ENCODE results near the gene CHMP2A.
"Not testable (repeated sequence)": the region's sequence is repeated elsewhere in the genome, so short reads cannot be mapped to it uniquely, and the experiment has no call there.

The CHMP2A gene

GRCh38 chr19:58553799-58554493 lies 959 bp downstream of the CHMP2A start:
- DNase-seq, result no peak

- no peak for DNase-seq
Observed at GRCh38 chr19:58552655-58553054, 2.2 kb downstream of the CHMP2A start.

GRCh38 chr19:58551577-58552471 lies 3.1 kb downstream of the CHMP2A start:
- DNase-seq, result no peak

DNA sequence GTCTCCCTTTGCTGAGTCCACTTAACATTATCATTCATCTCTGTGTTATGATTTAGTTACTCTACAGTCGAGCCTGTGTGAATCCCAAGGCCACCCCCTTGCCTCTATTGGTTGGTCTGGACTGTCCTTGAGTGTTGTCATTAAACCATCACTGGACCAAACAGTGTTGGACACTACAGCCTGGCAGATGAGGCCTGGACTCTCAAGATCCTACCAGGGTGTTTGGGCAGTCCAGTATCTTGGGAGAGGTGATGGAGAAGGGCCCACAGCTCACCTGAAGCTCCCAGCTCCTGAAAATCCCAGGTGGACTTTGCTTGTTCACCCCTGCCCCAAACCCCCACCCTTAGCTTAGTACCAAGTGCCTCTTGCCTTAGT lies 3.8 kb downstream of the CHMP2A start:
- DNase-seq, result no peak

DNA sequence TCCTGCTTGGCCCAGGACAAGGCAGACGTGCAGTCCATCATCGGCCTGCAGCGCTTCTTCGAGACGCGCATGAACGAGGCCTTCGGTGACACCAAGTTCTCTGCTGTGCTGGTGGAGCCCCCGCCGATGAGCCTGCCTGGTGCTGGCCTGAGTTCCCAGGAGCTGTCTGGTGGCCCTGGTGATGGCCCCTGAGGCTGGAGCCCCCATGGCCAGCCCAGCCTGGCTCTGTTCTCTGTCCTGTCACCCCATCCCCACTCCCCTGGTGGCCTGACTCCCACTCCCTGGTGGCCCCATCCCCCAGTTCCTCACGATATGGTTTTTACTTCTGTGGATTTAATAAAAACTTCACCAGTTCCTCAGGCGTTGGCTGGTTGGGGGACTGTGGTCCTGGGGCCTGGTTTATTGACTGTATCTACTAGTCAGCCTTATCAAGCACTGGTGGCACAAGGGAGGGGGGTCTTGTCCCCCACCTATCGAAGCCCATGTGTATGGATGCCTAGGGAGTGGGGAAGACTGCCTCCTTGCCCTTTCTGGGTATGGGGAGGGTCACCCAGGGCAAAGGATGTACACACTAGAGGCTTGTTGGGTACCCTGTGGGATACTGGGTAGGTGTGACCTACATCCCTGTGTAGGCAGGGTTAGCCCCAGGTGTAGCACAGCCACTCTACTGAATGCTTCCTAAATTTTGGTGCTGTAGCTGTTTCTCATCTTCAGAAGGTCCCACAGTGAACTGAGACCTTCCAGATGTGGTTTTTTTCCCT lies 4.4 kb downstream of the CHMP2A start:
- no peak for DNase-seq

DNA sequence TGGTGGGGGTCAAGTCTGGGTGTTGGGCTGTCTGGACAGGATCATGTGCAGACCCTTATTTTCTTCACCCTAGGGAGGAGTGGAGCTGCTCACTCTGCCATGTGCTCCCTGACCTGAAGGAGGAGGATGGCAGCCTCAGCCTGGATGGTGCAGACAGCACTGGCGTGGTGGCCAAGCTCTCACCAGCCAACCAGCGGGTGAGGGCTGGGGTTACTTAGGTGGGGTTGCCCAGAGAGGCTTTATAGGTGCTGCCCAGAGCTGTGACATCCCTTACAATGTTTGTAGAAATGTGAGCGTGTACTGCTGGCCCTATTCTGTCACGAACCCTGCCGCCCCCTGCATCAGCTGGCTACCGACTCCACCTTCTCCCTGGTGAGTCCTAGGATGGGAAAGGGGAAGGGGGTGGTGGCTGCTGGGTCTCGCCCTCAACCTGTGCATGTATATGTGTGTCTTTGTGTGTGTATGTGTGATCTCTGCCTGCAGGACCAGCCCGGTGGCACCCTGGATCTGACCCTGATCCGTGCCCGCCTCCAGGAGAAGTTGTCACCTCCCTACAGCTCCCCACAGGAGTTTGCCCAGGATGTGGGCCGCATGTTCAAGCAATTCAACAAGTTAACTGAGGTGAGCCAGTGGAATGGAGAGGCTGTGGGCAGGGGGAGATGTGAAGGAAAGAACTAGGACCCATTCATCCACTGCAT lies 5.1 kb downstream of the CHMP2A start:
- DNase-seq, result no peak

DNA sequence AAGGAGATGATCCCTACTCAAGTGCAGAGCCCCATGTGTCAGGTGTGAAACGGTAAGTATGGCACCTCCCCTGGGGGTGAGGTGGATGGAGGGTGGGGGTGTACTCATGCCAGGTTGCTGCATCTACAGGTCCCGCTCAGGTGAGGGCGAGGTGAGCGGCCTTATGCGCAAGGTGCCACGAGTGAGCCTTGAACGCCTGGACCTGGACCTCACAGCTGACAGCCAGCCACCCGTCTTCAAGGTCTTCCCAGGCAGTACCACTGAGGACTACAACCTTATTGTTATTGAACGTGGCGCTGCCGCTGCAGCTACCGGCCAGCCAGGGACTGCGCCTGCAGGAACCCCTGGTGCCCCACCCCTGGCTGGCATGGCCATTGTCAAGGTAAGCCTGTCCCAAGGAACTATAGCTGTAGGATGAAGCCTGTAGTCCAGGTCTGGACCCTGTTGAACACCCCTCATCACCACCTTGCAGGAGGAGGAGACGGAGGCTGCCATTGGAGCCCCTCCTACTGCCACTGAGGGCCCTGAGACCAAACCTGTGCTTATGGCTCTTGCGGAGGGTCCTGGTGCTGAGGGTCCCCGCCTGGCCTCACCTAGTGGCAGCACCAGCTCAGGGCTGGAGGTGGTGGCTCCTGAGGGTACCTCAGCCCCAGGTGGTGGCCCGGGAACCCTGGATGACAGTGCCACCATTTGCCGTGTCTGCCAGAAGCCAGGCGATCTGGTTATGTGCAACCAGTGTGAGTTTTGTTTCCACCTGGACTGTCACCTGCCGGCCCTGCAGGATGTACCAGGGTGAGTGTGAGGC lies 5.8 kb downstream of the CHMP2A start:
- no peak for DNase-seq

DNA sequence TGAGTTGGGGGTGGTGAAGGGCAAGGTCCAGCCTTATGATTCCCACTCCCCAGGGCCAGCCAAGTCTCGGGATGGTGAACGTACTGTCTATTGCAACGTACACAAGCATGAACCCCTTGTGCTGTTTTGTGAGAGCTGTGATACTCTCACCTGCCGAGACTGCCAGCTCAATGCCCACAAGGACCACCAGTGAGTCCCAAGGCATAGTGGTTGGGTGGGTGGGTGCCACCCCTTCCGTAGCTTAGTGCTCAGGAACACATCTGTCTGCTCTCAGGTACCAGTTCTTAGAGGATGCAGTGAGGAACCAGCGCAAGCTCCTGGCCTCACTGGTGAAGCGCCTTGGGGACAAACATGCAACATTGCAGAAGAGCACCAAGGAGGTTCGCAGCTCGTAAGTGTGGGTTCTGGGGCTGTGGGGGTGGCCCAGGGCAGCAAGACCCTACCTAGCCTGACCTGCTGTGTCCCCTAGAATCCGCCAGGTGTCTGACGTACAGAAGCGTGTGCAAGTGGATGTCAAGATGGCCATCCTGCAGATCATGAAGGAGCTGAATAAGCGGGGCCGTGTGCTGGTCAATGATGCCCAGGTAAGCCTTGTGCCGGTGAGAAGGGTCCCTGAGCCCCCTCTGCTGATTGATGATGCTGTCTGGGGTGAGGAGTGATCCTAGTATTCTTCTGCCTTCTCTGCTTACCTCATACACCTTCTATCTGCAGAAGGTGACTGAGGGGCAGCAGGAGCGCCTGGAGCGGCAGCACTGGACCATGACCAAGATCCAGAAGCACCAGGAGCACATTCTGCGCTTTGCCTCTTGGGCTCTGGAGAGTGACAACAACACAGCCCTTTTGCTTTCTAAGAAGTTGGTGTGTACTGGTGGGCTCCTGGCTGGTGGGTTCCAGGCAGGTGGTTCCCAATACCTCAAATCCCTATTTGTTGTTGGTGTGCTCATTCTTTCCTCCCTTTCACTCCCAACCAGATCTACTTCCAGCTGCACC lies 7.3 kb downstream of the CHMP2A start:
- no peak for DNase-seq

DNA sequence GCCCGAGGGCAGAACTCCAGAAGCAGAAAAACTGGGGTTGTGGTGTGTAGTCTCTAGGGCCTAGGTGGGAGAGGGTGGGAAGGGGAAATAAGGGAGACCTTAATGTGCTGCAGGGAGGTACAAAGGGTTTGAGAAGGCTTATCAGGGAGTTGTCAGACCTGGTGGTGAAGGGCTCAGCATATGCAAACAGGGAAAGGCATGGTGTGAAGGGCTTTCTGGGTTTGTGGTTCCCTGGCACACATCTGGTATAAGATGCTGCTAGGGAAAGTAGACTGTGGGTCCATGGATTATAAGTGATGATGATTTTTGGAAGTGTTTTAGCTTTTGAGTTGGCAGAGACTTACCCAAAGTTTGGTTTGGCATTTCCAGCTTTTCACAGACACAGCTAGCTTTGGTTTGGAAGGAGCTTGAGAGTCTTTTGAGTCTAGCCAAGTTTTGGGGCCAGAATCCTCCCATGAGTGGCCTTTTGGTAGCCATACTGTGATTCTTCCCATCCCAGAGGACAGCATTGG lies 8.8 kb downstream of the CHMP2A start:
- DNase-seq, result no peak

GRCh38 chr19:58545286-58546018 lies 9.5 kb downstream of the CHMP2A start:
- DNase-seq, result no peak

GRCh38 chr19:58544591-58545285 lies 10.2 kb downstream of the CHMP2A start:
- DNase-seq, result peak; percentile 75

DNA sequence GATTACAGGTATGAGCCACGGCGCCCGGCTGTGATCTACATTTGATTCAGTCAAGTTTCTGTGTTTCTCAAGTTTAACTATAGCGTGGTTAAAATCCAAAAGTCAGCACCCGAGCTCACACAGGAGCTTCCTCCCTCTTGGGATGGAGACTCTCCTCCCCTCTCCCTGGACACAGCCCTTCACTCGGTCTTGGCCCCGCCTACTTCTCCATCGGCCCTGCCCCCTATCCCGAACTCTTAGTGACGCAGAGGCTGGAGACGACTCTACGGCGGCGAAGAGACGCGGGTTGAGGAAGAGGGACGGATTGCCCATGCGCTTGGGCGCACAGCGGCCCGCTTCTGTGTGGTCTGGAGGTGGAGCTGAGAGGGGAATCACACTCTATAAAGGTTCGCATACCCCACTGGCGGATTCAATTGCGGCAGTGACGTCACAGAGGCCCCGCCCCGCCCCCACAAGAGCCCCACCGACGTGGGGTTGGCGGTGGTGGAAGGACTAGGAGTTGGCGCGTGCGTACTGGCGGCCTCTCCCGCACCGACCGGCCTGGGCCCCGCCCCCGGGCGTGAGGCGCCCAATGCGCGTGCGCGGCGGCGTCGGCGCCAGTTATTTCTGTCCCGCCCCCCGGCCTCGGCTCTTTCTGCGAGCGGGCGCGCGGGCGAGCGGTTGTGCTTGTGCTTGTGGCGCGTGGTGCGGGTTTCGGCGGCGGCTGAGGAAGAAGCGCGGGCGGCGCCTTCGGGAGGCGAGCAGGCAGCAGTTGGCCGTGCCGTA lies 10.9 kb downstream of the CHMP2A start, which contains the start of gene TRIM28:
Gene TRIM28 (plus strand): TSS at position 239 of the 765 bp plus-strand sequence. CDS start 694 bp downstream, outside the sequence.
- peak; percentile 97 for DNase-seq

- DNase-seq, result not testable (repeated sequence)
Observed at GRCh38 chr19:58542641-58543372, 12.1 kb downstream of the CHMP2A start.

- not testable (repeated sequence) for DNase-seq
Observed at GRCh38 chr19:58539169-58539559, 15.7 kb downstream of the CHMP2A start.

DNA sequence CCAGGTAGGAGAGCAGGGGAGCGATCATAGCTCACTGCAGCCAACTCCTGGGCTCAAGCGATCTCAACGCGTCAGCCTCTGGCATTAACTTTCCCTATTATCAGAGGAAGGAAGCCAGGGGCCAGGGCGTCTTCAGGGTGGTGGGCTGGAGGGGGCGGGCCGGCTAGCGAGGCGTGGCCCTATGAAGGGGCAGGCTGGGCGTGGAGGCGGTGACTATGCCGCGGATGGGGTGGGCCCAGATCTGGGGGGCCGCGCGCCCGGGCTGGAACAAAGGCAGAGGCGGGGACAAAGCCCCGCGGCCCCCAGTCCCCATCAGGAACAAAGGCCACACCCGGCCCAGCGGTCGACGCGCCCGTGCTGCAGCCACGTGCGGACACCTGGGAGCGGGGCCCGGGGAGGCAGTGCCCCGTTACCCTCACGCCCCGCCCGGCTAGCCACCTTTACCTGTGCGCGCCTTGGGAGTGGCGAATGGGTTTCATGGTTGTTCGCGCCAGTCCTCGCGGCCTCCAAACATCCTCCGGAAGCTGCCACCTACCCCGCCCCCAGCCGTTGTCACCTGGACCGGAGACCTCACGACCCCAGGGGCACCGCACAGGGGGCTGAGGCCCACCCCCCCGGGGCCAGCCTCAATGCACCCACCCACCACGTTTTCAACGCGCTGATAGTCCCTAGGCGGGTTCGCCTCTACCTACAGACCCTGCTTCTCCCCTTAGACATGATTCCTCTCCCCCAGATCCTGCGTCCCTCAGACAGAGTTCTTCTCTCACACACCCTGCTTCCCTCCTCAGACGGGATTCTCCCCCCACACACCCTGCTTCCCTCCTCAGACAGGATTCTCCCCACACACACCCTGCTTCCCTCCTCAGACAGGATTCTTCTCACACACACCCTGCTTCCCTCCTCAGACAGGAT lies 16.4 kb downstream of the CHMP2A start:
- peak; percentile 51 for DNase-seq

Data from RPMI8226 (cell line).